GM18508 (cell line): ENCODE measurements around the gene ERF.

ENCODE experiments used
- ATAC-seq: cut with Tn5 transposase; IDR thresholded peaks from one replicate; pipeline ENCODE4 v1.9.1; 2021; ENCODE audit warnings: moderate number of reproducible peaks; ENCODE audit not compliant: insufficient read depth, unreplicated experiment

ERF gene

GRCh38 chr19:42254850-42255765 is at the start of gene ERF:
TSS of gene ERF (minus strand) at chr19:42255128. CDS start at chr19:42254999, 129 bp downstream.
- no peak for ATAC-seq

GRCh38 chr19:42303876-42304275 is 48.9 kb upstream of the ERF start:
- ATAC-seq, result no peak

- ATAC-seq, result no peak
These were observed 48.2 kb upstream of the ERF start for GRCh38 chr19:42303101-42303464.

GRCh38 chr19:42301646-42302203 is 46.8 kb upstream of the ERF start, which contains the start of gene PRR19:
TSS of gene PRR19 (plus strand) at chr19:42302132. CDS start at chr19:42309585, 7,453 bp downstream.
- ATAC-seq, result no peak

- no peak for ATAC-seq
These were observed 42.1 kb upstream of the ERF start for GRCh38 chr19:42297039-42297438.

GRCh38 chr19:42295831-42296525 is 41.0 kb upstream of the ERF start:
- ATAC-seq, result no peak

GRCh38 chr19:42295342-42295741 is 40.4 kb upstream of the ERF start:
- ATAC-seq, result no peak

- ATAC-seq, result no peak
These were observed 39.7 kb upstream of the ERF start for GRCh38 chr19:42294471-42295137.

GRCh38 chr19:42293948-42294347 is 39.0 kb upstream of the ERF start:
- no peak for ATAC-seq

GRCh38 chr19:42293540-42293939 is 38.6 kb upstream of the ERF start:
- ATAC-seq, result no peak

- ATAC-seq, result no peak
These were observed 38.0 kb upstream of the ERF start for GRCh38 chr19:42292963-42293362.

- no peak for ATAC-seq
These were observed 37.4 kb upstream of the ERF start for GRCh38 chr19:42292042-42292960.

- no peak for ATAC-seq
These were observed 36.5 kb upstream of the ERF start for GRCh38 chr19:42291435-42291810.

GRCh38 chr19:42290523-42291434 is 35.9 kb upstream of the ERF start:
- ATAC-seq, result no peak

GRCh38 chr19:42290136-42290522 is 35.2 kb upstream of the ERF start:
- no peak for ATAC-seq

- ATAC-seq, result no peak
These were observed 34.7 kb upstream of the ERF start for GRCh38 chr19:42289556-42290041.

- no peak for ATAC-seq
These were observed 34.1 kb upstream of the ERF start for GRCh38 chr19:42288881-42289555.

GRCh38 chr19:42288387-42288786 is 33.5 kb upstream of the ERF start:
- ATAC-seq, result no peak
